Fibroblast of pulmonary artery (primary cell): Measurements from ENCODE around the gene GRB10.

Source experiments
- DNase-seq: peaks from one replicate; pipeline ENCODE4 v3.0.0-alpha.2; 2010; ENCODE audit warnings: low read depth
- H3K4me3 ChIP-seq: replicated peaks from 2 replicates; pipeline ENCODE4 v1.5.1; 2011; ENCODE audit warnings: low read depth, mild to moderate bottlenecking, control low read depth, low read length, moderate library complexity
- CTCF ChIP-seq: IDR thresholded peaks from 2 replicates; pipeline ENCODE4 v1.5.1; 2011; ENCODE audit warnings: mild to moderate bottlenecking, control low read depth, low read length, inconsistent platforms; ENCODE audit errors: missing control alignments

The GRB10 gene

GRCh38 chr7:50649259-50649885 lies 133.3 kb downstream of the GRB10 start:
- DNase-seq = no peak
- TF ChIP-seq CTCF = no peak
- H3K4me3 ChIP-seq = no peak overlapping the region

DNA sequence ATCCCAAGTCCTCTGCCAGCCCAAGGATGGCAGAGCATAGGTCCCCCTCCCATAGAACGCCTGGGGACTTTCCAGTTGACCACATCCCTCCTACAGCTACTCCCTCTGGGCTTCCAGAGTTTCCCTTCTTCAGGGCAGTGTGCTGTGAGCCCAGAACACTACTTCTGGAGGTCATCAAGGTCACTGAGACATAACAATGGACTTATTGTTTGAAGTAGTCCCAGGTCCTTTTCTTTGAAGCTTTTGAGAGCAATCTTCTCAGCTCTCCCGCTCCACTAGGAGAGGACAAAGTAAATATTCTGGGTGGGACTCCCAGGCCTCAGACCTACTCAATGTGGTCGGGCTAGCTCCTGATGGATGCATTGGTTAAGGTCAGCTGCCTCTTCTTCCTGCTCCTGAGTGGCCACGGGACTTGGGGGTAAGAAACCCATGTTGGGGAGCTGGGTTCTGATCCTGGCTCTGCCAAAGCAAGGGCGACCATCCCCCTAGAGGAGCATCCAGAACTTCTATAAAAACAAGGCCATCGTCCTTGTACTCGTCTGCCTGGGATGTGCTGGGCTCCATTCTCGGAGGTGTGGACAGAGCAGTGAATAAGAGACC lies 134.0 kb downstream of the GRB10 start:
- DNase-seq = no peak
- H3K4me3 ChIP-seq = no peak overlapping the region
- TF ChIP-seq CTCF = no peak

DNA sequence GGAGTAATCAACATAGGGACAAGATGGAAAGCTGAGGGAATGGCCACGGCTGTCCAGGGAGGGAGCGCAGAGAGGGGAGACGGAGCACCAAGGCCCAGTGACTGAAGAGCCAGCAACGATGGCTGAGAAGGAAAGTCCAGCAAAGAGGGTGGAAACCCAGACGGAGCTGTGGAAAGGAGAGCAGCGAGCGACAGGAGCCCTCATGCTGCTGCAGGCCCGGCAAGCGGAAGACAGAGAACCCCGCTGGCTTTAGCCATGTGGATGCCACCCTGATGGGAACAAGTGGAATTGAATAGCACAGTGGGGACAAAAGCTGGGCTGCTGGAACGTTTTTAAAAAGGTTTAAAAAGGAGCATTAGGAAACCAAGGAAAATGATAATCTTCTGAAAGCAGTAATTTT lies 134.6 kb downstream of the GRB10 start:
- DNase-seq = no peak
- no peak for TF ChIP-seq CTCF
- no peak overlapping the region for H3K4me3 ChIP-seq

DNA sequence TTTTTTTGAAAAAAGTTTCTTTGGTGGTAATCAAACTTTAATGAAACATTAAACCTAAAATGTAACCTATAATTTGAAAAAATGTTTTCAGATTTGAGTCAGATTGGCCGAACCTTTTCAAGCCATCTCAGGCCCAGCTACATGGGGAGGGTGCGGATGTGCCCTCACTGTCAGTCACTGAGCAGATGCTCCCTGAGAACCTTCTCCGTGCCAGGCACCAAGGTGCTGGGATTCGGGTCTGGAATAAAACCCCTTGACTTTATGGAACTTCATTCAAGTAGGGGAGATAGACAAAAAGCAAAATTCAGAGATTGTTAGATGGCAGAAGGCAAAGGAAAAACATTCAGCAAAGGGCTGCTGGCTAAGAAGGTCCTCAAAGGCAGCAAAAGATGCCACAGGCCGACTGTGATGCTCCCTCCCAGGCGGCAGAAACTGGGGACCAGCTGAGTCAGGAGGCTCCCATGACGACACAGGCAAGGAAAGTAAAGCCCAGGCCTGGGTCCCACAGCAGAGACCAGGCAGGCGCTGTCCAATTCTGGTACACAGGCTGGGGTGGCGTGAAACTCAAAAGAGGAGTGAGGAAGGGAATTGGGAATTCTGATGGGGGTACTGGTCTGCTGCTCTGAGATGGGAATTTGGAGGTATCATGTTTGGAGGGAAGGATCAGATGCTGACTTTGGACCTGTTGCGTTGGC lies 135.3 kb downstream of the GRB10 start:
- H3K4me3 ChIP-seq = no peak overlapping the region
- no peak for TF ChIP-seq CTCF
- no peak for DNase-seq

- DNase-seq = no peak
- H3K4me3 ChIP-seq = no peak overlapping the region
- no peak for TF ChIP-seq CTCF
These were observed 136.6 kb downstream of the GRB10 start for GRCh38 chr7:50646069-50646468.

DNA sequence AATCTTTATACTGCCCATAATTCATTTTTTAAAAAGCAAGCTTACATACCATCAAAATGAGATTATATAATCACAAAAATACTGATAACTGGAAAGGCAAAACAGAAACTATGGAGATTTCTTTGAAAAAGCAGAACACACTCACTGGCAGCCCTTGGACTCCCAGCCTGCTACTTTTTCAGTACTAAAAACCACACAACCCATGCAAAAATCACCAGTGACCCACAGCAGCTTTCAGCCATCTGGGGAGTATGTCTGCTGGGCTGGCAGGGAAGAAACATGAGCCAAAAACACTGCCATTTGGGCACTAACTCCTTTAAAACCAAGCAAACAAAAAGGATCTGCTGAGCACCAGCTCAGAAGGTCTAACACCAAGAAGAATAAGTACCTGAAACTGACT lies 137.5 kb downstream of the GRB10 start:
- no peak for TF ChIP-seq CTCF
- DNase-seq = no peak

More for the DNA sequence above, 137.5 kb downstream of the GRB10 start:
- H3K4me3 ChIP-seq = no peak overlapping the region
